22Rv1 (cell line): ENCODE measurements around the gene NKIRAS2.

Experiments
- ZFX ChIP-seq: fragments of 450-650 bp; IDR thresholded peaks from 2 replicates; pipeline ENCODE4 v1.6.1; 2017; ENCODE audit warnings: antibody characterized with exemption, borderline replicate concordance
- TF ChIP-seq, protein P1 (sequence below): fragments of 450-650 bp; IDR thresholded peaks from 2 replicates; pipeline ENCODE4 v1.5.1; 2017; ENCODE audit warnings: mild to moderate bottlenecking

GRCh38 chr17:42068979-42069378 lies 49.1 kb downstream of the NKIRAS2 start:
- TF ChIP-seq, protein P1, sequence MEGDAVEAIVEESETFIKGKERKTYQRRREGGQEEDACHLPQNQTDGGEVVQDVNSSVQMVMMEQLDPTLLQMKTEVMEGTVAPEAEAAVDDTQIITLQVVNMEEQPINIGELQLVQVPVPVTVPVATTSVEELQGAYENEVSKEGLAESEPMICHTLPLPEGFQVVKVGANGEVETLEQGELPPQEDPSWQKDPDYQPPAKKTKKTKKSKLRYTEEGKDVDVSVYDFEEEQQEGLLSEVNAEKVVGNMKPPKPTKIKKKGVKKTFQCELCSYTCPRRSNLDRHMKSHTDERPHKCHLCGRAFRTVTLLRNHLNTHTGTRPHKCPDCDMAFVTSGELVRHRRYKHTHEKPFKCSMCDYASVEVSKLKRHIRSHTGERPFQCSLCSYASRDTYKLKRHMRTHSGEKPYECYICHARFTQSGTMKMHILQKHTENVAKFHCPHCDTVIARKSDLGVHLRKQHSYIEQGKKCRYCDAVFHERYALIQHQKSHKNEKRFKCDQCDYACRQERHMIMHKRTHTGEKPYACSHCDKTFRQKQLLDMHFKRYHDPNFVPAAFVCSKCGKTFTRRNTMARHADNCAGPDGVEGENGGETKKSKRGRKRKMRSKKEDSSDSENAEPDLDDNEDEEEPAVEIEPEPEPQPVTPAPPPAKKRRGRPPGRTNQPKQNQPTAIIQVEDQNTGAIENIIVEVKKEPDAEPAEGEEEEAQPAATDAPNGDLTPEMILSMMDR, result no peak
- no peak for TF ChIP-seq ZFX
